GM23338 (cell line): ENCODE results near the gene KIRREL3.

Source experiments
- CREB1 ChIP-seq: fragments of 250-450 bp; sonication (Bioruptor Pico); IDR thresholded peaks from 2 replicates; pipeline ENCODE4 v1.5.0; 2020; ENCODE audit warnings: low read depth, mild to moderate bottlenecking, moderate library complexity
- ETS1 ChIP-seq: IDR thresholded peaks from 2 replicates; pipeline ENCODE4 v1.6.1; 2016; ENCODE audit warnings: antibody characterized with exemption
- EZH2 ChIP-seq: fragments of 200-600 bp; sonication (generic); IDR thresholded peaks from one replicate; pipeline ENCODE4 v1.8.0; 2017; ENCODE audit warnings: antibody characterized with exemption, mild to moderate bottlenecking, low read depth; ENCODE audit not compliant: unreplicated experiment
- EZH2phosphoT487 ChIP-seq: fragments of 200-600 bp; sonication (generic); IDR thresholded peaks from one replicate; pipeline ENCODE4 v1.8.1; 2018; ENCODE audit warnings: antibody characterized with exemption; ENCODE audit not compliant: unreplicated experiment
- JUNB ChIP-seq: IDR thresholded peaks from one replicate; pipeline ENCODE4 v1.6.1; 2016; ENCODE audit warnings: antibody characterized with exemption; ENCODE audit not compliant: unreplicated experiment
- NANOG ChIP-seq: IDR thresholded peaks from 2 replicates; pipeline ENCODE4 v1.6.1; 2016; ENCODE audit warnings: antibody characterized with exemption, borderline replicate concordance
- POLR2AphosphoS5 ChIP-seq: IDR thresholded peaks from 2 replicates; pipeline ENCODE4 v1.6.1; 2016; ENCODE audit warnings: antibody characterized with exemption, low read depth
- STAT1 ChIP-seq: IDR thresholded peaks from one replicate; pipeline ENCODE4 v1.6.1; 2016; ENCODE audit warnings: antibody characterized with exemption; ENCODE audit not compliant: unreplicated experiment
- ZNF114 ChIP-seq: fragments of 250-450 bp; sonication (Bioruptor Pico); IDR thresholded peaks from 2 replicates; pipeline ENCODE4 v1.5.0; 2020; ENCODE audit warnings: mild to moderate bottlenecking, moderate library complexity
- ZNF331 ChIP-seq: fragments of 250-450 bp; sonication (Bioruptor Pico); IDR thresholded peaks from 2 replicates; pipeline ENCODE4 v1.5.0; 2020; ENCODE audit warnings: low read depth, mild to moderate bottlenecking, moderate library complexity
- TF ChIP-seq, protein P1 (sequence below), 2 experiments: fragments of 200-600 bp in 1 of 2; sonication (generic) in 1 of 2; conservative IDR thresholded peaks; 2 replicates each; pipeline versions ENCODE4 v1.5.1 to v1.6.1; 2016 to 2017; ENCODE audit warnings: antibody characterized with exemption in 2 of 2, low read depth in 2 of 2, mild to moderate bottlenecking in 2 of 2, moderate library complexity in 1 of 2
- TF ChIP-seq, protein P2 (sequence below): IDR thresholded peaks from one replicate; pipeline ENCODE4 v1.6.1; 2018; ENCODE audit warnings: antibody characterized with exemption; ENCODE audit not compliant: unreplicated experiment
- TF ChIP-seq, protein P3 (sequence below): fragments of 250-450 bp; sonication (Bioruptor Pico); IDR thresholded peaks from 2 replicates; pipeline ENCODE4 v1.5.0; 2020; ENCODE audit warnings: mild to moderate bottlenecking, moderate library complexity

- no peak for TF ChIP-seq EZH2phosphoT487
- TF ChIP-seq, protein P1, sequence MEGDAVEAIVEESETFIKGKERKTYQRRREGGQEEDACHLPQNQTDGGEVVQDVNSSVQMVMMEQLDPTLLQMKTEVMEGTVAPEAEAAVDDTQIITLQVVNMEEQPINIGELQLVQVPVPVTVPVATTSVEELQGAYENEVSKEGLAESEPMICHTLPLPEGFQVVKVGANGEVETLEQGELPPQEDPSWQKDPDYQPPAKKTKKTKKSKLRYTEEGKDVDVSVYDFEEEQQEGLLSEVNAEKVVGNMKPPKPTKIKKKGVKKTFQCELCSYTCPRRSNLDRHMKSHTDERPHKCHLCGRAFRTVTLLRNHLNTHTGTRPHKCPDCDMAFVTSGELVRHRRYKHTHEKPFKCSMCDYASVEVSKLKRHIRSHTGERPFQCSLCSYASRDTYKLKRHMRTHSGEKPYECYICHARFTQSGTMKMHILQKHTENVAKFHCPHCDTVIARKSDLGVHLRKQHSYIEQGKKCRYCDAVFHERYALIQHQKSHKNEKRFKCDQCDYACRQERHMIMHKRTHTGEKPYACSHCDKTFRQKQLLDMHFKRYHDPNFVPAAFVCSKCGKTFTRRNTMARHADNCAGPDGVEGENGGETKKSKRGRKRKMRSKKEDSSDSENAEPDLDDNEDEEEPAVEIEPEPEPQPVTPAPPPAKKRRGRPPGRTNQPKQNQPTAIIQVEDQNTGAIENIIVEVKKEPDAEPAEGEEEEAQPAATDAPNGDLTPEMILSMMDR (conservative IDR thresholded peaks at IDR 0.05; ENCODE audit: low read depth in 2 of 2), result no peak
- no peak for TF ChIP-seq POLR2AphosphoS5
- no peak for TF ChIP-seq EZH2
- no peak for TF ChIP-seq JUNB
- no peak for TF ChIP-seq CREB1 (CRISPR knock-in tag)
- TF ChIP-seq, protein P2, sequence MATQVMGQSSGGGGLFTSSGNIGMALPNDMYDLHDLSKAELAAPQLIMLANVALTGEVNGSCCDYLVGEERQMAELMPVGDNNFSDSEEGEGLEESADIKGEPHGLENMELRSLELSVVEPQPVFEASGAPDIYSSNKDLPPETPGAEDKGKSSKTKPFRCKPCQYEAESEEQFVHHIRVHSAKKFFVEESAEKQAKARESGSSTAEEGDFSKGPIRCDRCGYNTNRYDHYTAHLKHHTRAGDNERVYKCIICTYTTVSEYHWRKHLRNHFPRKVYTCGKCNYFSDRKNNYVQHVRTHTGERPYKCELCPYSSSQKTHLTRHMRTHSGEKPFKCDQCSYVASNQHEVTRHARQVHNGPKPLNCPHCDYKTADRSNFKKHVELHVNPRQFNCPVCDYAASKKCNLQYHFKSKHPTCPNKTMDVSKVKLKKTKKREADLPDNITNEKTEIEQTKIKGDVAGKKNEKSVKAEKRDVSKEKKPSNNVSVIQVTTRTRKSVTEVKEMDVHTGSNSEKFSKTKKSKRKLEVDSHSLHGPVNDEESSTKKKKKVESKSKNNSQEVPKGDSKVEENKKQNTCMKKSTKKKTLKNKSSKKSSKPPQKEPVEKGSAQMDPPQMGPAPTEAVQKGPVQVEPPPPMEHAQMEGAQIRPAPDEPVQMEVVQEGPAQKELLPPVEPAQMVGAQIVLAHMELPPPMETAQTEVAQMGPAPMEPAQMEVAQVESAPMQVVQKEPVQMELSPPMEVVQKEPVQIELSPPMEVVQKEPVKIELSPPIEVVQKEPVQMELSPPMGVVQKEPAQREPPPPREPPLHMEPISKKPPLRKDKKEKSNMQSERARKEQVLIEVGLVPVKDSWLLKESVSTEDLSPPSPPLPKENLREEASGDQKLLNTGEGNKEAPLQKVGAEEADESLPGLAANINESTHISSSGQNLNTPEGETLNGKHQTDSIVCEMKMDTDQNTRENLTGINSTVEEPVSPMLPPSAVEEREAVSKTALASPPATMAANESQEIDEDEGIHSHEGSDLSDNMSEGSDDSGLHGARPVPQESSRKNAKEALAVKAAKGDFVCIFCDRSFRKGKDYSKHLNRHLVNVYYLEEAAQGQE, result no peak
- TF ChIP-seq NANOG, result no peak
- TF ChIP-seq ZNF331, result no peak
- TF ChIP-seq ZNF114 (CRISPR knock-in tag), result no peak
- TF ChIP-seq, protein P3, sequence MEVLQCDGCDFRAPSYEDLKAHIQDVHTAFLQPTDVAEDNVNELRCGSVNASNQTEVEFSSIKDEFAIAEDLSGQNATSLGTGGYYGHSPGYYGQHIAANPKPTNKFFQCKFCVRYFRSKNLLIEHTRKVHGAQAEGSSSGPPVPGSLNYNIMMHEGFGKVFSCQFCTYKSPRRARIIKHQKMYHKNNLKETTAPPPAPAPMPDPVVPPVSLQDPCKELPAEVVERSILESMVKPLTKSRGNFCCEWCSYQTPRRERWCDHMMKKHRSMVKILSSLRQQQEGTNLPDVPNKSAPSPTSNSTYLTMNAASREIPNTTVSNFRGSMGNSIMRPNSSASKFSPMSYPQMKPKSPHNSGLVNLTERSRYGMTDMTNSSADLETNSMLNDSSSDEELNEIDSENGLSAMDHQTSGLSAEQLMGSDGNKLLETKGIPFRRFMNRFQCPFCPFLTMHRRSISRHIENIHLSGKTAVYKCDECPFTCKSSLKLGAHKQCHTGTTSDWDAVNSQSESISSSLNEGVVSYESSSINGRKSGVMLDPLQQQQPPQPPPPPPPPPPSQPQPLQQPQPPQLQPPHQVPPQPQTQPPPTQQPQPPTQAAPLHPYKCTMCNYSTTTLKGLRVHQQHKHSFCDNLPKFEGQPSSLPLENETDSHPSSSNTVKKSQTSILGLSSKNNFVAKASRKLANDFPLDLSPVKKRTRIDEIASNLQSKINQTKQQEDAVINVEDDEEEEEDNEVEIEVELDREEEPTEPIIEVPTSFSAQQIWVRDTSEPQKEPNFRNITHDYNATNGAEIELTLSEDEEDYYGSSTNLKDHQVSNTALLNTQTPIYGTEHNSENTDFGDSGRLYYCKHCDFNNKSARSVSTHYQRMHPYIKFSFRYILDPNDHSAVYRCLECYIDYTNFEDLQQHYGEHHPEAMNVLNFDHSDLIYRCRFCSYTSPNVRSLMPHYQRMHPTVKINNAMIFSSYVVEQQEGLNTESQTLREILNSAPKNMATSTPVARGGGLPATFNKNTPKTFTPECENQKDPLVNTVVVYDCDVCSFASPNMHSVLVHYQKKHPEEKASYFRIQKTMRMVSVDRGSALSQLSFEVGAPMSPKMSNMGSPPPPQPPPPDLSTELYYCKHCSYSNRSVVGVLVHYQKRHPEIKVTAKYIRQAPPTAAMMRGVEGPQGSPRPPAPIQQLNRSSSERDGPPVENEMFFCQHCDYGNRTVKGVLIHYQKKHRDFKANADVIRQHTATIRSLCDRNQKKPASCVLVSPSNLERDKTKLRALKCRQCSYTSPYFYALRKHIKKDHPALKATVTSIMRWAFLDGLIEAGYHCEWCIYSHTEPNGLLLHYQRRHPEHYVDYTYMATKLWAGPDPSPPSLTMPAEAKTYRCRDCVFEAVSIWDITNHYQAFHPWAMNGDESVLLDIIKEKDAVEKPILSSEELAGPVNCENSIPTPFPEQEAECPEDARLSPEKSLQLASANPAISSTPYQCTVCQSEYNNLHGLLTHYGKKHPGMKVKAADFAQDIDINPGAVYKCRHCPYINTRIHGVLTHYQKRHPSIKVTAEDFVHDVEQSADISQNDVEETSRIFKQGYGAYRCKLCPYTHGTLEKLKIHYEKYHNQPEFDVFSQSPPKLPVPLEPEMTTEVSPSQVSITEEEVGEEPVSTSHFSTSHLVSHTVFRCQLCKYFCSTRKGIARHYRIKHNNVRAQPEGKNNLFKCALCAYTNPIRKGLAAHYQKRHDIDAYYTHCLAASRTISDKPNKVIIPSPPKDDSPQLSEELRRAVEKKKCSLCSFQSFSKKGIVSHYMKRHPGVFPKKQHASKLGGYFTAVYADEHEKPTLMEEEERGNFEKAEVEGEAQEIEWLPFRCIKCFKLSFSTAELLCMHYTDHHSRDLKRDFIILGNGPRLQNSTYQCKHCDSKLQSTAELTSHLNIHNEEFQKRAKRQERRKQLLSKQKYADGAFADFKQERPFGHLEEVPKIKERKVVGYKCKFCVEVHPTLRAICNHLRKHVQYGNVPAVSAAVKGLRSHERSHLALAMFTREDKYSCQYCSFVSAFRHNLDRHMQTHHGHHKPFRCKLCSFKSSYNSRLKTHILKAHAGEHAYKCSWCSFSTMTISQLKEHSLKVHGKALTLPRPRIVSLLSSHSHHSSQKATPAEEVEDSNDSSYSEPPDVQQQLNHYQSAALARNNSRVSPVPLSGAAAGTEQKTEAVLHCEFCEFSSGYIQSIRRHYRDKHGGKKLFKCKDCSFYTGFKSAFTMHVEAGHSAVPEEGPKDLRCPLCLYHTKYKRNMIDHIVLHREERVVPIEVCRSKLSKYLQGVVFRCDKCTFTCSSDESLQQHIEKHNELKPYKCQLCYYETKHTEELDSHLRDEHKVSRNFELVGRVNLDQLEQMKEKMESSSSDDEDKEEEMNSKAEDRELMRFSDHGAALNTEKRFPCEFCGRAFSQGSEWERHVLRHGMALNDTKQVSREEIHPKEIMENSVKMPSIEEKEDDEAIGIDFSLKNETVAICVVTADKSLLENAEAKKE (CRISPR knock-in tag), result no peak
- no peak for TF ChIP-seq STAT1
- TF ChIP-seq ETS1, result no peak
Measured at GRCh38 chr11:126436209-126436755, 564.3 kb downstream of the KIRREL3 start.
